DMS53 treated with DMSO at 0.1 percent for 48 hours (cell line): ENCODE measurements around the gene GPNMB.

Experiments
- DNase-seq: peaks from one replicate; lab custom pipeline; 2025; ENCODE audit not compliant: unreplicated experiment; lab: John Stamatoyannopoulos, UW

Gene GPNMB

GRCh38 chr7:23268746-23269145, 22.2 kb downstream of the GPNMB start:
- no peak for DNase-seq

DNA sequence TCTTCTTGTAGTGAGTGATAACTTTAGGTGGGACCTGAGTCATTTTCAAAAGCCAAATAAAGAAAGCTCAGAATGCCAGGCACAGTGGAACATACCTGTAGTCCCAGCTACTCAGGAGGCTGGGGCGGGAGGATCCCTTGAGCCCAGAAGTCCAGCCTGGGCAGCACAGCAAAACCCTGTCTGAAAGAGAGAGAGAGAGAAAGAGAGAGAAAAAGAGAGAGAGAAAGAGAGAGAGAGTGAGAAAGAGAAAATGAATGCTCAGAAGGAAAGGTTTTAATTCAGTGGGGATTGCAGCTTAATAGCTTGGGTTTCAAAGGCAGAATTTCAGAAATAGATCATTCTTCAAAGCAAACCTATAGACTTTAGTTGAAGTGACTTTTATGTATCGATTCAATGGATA, 25.7 kb downstream of the GPNMB start:
- DNase-seq, result no peak

DNA sequence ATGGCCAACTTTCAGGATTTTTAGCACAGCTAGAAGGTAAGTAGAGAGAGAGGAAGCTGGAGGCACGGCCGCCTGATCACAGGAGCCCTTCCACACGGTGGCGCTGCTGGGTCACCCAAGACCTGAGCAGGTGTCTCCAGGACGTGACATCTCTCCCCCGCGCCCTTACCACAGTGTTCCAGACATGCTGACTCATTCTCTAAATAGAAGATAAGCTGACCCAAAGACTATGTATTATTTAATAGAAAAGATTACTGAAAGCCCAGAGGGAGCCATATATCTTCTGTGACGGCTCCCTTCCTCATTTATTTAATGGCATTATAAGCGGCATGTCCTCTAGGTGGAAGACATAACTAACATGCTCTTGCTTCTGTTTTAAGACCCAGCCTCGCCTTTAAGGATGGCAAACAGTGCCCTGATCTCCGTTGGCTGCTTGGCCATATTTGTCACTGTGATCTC, 26.6 kb downstream of the GPNMB start:
- peak; percentile 98 for DNase-seq

- no peak for DNase-seq
These were observed 29.3 kb downstream of the GPNMB start for GRCh38 chr7:23275912-23276311.

DNA sequence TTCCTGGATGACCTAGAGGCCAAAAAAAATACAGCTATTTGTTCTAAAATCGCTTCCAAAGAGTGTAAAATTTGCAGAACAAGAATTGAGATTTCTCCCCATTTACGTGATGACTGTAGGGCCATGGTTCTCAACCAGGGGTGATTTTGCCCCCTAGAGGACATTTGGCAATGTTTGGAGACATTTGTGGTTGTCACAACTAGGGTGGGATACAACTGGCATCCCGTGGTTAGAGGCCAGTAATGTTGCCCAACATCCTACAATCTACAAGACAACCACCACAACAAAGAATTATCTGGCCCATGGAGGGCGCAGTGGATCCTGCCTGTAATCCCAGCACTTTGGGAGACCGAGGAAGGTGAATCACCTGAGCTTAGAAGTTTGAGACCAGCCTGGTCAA, 29.8 kb downstream of the GPNMB start:
- DNase-seq, result no peak

GRCh38 chr7:23276947-23277346, 30.4 kb downstream of the GPNMB start:
- DNase-seq, result no peak

GRCh38 chr7:23277359-23277989, 30.9 kb downstream of the GPNMB start:
- DNase-seq, result peak; percentile 90

DNA sequence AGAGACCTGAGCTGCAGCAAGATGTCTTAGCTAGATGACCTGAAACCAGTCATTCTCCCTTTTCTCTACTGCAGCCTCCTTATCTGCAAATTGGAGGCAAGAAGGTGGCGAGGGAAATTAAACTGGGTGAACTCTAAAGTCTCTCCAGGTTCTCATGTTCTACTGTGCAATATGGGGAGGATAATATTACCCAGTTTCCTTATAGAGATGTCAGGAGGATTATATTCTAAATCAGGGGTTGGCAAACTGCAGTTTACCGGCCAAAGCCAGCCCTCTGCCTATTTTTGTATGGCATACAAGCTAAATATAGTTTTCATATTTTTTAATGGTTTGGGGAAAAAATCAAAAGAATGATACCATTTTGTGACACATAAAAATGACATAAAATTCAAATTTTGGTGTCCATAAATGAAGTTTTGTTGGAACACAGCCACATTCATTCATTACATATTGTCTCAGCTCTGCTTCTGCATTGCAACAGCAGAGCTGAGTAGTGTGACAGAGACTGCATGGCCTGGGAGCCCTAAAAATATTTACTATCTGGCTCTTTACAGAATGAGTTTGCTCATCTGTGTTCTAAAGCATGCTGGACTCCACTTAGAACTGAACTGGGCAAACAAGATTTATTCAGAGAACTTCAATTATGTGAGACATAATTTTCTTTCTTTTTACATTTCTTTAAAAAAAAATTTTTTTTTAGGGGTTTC, 33.4 kb downstream of the GPNMB start:
- no peak for DNase-seq

DNA sequence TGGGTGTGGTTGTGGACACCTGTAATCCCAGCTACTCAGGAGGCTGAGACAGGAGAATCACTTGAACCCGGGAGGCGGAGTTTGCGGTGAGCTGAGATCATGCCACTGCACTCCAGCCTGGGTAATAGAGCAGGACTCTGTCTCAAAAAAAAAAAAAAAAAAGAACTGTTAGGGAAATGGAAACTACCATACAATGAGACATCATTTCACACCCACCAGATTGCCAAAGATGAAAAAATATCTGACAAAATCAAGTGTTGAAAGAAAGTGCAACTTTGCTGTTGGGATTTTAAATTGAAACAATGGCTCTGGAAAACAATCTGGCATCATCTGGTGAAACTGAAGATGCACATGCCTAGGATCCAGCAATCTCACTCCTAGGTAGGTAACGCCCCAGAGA, 36.5 kb downstream of the GPNMB start:
- no peak for DNase-seq

- DNase-seq, result no peak
These were observed 38.3 kb downstream of the GPNMB start for GRCh38 chr7:23284871-23285270.

GRCh38 chr7:23285657-23286646, 39.4 kb downstream of the GPNMB start:
- DNase-seq, result no peak

- no peak for DNase-seq
These were observed 41.0 kb downstream of the GPNMB start for GRCh38 chr7:23287612-23288011.

- DNase-seq, result no peak
These were observed 44.4 kb downstream of the GPNMB start for GRCh38 chr7:23290993-23291392.

GRCh38 chr7:23291957-23292560, 45.5 kb downstream of the GPNMB start:
- no peak for DNase-seq

- no peak for DNase-seq
These were observed 46.0 kb downstream of the GPNMB start for GRCh38 chr7:23292623-23293022.

GRCh38 chr7:23293500-23294073, 47.0 kb downstream of the GPNMB start:
- DNase-seq, result no peak

DNA sequence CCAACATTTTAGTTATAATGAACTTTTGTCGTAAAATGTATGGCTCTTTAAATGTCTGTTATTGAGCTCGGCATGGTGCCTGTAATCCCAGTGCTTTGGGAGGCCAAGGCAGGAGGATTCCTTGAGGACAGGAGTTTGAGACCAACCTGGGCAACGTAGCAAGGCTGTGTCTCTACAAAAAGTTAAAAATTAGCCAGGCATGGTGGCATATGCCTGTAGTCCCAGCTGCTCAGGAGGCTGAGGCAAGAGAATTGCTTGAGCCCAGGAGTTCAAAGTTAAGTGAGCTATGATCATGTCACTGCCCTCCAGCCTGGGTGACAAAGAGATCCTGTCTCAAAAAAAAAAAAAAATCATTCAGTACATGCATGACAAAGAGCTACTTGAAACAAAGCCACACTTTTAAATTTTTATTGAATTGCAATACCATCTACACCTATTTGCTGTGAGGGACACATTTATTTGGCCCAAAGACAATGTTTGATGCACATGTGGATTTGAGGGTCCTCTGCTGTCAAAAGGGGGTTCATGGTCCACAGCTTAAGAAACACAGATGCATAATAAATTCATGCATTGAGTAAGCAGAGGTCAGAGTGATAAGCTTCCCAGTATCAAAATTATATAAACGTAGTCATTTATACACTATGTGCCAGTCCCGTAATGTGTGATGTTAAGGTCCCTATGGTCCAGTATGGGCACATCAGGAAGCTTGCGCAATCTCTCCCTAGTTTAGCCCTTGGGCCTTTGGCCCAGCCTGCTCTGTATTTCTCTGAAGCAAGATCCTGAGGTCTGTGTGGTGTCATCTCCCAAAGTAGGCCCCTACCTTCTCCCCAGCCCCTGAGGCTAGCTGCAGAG, 48.2 kb downstream of the GPNMB start:
- DNase-seq, result no peak

- no peak for DNase-seq
These were observed 48.8 kb downstream of the GPNMB start for GRCh38 chr7:23295401-23295697.

- no peak for DNase-seq
These were observed 51.7 kb downstream of the GPNMB start for GRCh38 chr7:23298141-23298881.
